Measurements from ENCODE around the gene GPR37. TPM values are rescaled to one million over a fixed set of nuclear protein-coding genes. Genes with fewer than 3 reads are reported as not detected.

Gene GPR37
- total RNA-seq, 1 donor from 2014 or later, result 43.7 TPM

DNA sequence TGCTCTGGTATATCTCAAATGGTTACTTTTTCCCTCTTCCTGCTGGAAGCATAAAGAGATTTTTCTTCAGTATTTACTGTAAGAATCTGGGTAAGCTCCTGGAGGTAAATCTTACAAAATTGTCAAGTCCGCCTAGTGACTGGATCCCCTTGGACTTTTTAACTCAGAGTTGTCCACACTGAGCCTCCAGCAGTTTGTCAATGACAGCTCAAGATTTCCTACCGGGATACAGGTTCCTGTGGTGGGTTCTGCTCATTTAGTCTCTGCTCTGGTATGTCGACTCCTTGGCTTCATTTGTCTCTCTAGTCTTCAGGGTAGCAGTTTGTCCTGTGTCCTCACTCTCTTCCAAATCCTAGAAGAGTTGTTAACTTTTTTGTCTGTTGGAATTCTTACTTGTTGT, 27.0 kb downstream of the GPR37 start:
- Mint-ChIP-seq H3K36me3 (ENCODE audit: unreplicated experiment) (peaks cover 5% of the 10 kb centered on the region), H3K4me1 (ENCODE audit: unreplicated experiment) (peaks cover 10% of the 10 kb centered on the region), H3K27me3 (ENCODE audit: unreplicated experiment) (no peaks in the 10 kb centered on the region), H3K9me3 (ENCODE audit: unreplicated experiment) (peaks cover 5% of the 10 kb centered on the region), H3K4me3 (ENCODE audit: unreplicated experiment) (no peak overlapping the region), H3K27ac (ENCODE audit: unreplicated experiment) (no peak overlapping the region)
- TF ChIP-seq, protein P1, sequence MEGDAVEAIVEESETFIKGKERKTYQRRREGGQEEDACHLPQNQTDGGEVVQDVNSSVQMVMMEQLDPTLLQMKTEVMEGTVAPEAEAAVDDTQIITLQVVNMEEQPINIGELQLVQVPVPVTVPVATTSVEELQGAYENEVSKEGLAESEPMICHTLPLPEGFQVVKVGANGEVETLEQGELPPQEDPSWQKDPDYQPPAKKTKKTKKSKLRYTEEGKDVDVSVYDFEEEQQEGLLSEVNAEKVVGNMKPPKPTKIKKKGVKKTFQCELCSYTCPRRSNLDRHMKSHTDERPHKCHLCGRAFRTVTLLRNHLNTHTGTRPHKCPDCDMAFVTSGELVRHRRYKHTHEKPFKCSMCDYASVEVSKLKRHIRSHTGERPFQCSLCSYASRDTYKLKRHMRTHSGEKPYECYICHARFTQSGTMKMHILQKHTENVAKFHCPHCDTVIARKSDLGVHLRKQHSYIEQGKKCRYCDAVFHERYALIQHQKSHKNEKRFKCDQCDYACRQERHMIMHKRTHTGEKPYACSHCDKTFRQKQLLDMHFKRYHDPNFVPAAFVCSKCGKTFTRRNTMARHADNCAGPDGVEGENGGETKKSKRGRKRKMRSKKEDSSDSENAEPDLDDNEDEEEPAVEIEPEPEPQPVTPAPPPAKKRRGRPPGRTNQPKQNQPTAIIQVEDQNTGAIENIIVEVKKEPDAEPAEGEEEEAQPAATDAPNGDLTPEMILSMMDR (IDR thresholded peaks at IDR 0.05), result no peak
- no peak for DNase-seq (ENCODE audit: extremely low spot score, unreplicated experiment)

DNA sequence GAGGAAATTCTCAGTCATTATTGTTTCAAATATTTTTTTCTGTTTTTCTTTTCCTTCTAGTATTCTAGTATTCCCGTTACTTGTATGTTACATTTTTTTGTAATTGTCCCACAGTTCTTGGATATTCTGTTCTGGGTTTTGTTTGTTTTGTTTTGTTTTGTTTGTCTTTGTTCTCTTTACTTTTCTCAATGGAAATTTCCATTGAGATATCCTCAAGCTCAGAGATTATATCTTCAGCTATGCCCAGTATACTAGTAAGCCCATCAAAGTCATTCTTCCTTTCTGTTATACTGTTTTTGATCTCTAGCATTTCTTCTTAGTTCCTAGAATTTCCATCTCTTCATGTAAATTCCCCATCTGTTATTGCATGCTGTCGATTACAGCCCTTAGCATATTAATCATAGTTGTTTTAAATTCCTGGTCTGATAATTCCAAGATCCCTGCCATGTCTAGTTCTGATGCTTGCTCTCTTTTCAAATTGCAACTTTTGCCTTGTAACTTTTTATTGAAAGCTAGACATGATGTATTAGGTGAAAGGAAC, 27.8 kb downstream of the GPR37 start:
- TF ChIP-seq, protein P1 (IDR thresholded peaks at IDR 0.05), result no peak
- H3K36me3 Mint-ChIP-seq (ENCODE audit: unreplicated experiment), result peaks cover 2% of the 10 kb centered on the region
- H3K4me1 Mint-ChIP-seq (ENCODE audit: unreplicated experiment), result peaks cover 10% of the 10 kb centered on the region
- DNase-seq (ENCODE audit: extremely low spot score, unreplicated experiment), result no peak
- H3K27me3 Mint-ChIP-seq (ENCODE audit: unreplicated experiment), result no peaks in the 10 kb centered on the region
- peaks cover 5% of the 10 kb centered on the region for H3K9me3 Mint-ChIP-seq (ENCODE audit: unreplicated experiment)
- no peak overlapping the region for H3K27ac Mint-ChIP-seq (ENCODE audit: unreplicated experiment)
- H3K4me3 Mint-ChIP-seq (ENCODE audit: unreplicated experiment), result no peak overlapping the region

DNA sequence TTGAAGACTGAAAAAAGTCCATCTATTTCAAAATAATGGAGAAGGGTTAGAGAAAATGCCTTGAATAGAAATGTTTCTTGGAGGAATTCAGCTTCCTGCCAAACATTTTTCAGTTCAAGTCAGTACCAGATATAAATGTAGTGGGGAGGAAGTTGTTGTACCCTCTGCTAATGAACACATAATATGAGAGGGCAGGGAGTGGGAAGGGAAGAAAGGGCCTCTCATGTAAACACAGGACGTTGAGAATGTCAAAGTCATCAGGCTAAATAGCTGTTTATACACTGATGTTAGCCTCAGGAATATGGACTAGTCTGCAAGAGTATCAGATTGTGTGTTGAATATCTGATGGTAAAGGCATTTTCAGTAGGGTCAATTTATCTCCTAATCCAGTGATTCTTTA, 37.0 kb downstream of the GPR37 start:
- no peak for DNase-seq (ENCODE audit: extremely low spot score, unreplicated experiment)

DNA sequence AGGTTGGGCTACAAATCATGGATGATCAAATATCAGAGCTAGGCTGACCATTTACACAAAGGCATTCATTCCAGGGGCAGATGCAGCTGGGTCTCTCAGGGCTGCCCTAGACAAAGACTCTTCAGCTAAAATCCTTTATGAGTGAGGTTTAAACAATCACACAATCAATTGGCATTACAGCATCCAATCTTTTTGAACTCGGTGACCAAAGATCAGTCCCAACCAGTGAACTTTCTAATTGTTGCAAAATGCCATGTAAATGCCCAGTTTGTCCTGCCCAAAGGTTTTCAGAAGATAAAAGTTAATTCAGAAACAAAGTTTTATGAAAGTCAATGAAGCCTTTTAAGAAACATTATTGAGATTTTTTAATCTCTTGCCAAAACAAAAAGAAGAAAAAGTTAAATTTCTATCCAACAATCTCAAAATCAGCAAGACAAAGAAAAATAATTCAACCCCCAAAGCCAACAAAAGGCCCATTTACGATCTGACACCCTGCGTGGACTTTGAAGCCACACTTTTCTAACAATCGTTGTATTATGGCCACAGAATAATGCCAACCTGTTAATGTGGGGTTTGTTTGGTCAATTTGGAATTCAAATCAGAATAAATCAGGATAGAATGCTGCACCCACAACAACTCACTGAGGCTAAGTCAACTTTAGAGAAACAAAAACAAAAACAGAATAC, 40.9 kb downstream of the GPR37 start:
- TF ChIP-seq, protein P1 (IDR thresholded peaks at IDR 0.05), result no peak
- no peaks in the 10 kb centered on the region for H3K36me3 Mint-ChIP-seq (ENCODE audit: unreplicated experiment)
- no peak overlapping the region for H3K4me3 Mint-ChIP-seq (ENCODE audit: unreplicated experiment)
- H3K4me1 Mint-ChIP-seq (ENCODE audit: unreplicated experiment), result peaks cover 23% of the 10 kb centered on the region
- no peaks in the 10 kb centered on the region for H3K27me3 Mint-ChIP-seq (ENCODE audit: unreplicated experiment)
- no peak overlapping the region for H3K27ac Mint-ChIP-seq (ENCODE audit: unreplicated experiment)
- peaks cover 7% of the 10 kb centered on the region for H3K9me3 Mint-ChIP-seq (ENCODE audit: unreplicated experiment)
- no peak for DNase-seq (ENCODE audit: extremely low spot score, unreplicated experiment)

More for the DNA sequence above, 37.0 kb downstream of the GPR37 start:
- Mint-ChIP-seq H3K9me3 (ENCODE audit: unreplicated experiment) (peaks cover 7% of the 10 kb centered on the region), H3K27me3 (ENCODE audit: unreplicated experiment) (no peaks in the 10 kb centered on the region), H3K4me3 (ENCODE audit: unreplicated experiment) (no peak overlapping the region), H3K27ac (ENCODE audit: unreplicated experiment) (no peak overlapping the region), H3K4me1 (ENCODE audit: unreplicated experiment) (peaks cover 8% of the 10 kb centered on the region), H3K36me3 (ENCODE audit: unreplicated experiment) (no peaks in the 10 kb centered on the region)
- TF ChIP-seq, protein P1 (IDR thresholded peaks at IDR 0.05), result no peak

DNA sequence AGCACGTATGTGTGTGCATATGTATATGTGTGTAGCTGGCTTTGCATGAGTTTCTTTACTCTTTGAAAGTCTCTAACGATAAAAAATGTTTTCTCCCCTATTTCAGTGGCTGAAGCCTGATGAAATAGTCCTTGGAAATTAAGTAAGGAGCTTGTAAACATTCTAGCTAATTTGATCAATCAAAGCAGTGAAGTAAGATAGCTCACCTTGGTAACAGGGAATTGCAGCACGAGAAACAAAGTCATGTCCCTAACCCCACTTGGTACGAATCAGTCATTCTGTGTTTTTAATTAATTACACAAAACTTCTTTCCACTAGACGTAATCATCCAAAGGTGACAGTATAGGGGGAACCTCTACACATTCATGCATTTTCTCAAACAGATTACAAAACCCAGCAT, 41.5 kb downstream of the GPR37 start:
- Mint-ChIP-seq H3K36me3 (ENCODE audit: unreplicated experiment) (no peaks in the 10 kb centered on the region), H3K9me3 (ENCODE audit: unreplicated experiment) (peaks cover 7% of the 10 kb centered on the region), H3K27me3 (ENCODE audit: unreplicated experiment) (no peaks in the 10 kb centered on the region), H3K4me3 (ENCODE audit: unreplicated experiment) (no peak overlapping the region), H3K27ac (ENCODE audit: unreplicated experiment) (no peak overlapping the region), H3K4me1 (ENCODE audit: unreplicated experiment) (peaks cover 23% of the 10 kb centered on the region)
- DNase-seq (ENCODE audit: extremely low spot score, unreplicated experiment), result no peak
- TF ChIP-seq, protein P1 (IDR thresholded peaks at IDR 0.05), result no peak
